Transverse colon (tissue), 4 donors: ENCODE results near the gene SMAD7. TPM values are rescaled to one million over a fixed set of nuclear protein-coding genes. Genes with fewer than 3 reads are reported as not detected.

Experiments used
- DNase-seq: peaks from one replicate; pipeline ENCODE4 v3.0.0-alpha.2; 2019
- H3K27ac ChIP-seq, 4 donors: fragments of 200-600 bp; sonication (generic); 2 replicates each; pipeline ENCODE4 v1.5.1; 2016 to 2018; ENCODE audit warnings: inconsistent platforms in 4 of 4
- H3K27me3 ChIP-seq: fragments of 200-600 bp; sonication (generic); 2 replicates; pipeline ENCODE4 v1.5.1; 2017; ENCODE audit warnings: inconsistent platforms
- H3K36me3 ChIP-seq, 4 donors: fragments of 200-600 bp; sonication (generic); 2 replicates each; pipeline ENCODE4 v1.5.1; 2017 to 2019; ENCODE audit warnings: inconsistent platforms in 4 of 4
- H3K4me1 ChIP-seq, 4 donors: fragments of 200-600 bp; sonication (generic); 2 replicates each; pipeline ENCODE4 v1.5.1; 2017 to 2020; ENCODE audit warnings: inconsistent platforms in 4 of 4
- H3K4me3 ChIP-seq, 4 donors: fragments of 200-600 bp; sonication (generic); 1 replicate in 1 of 4; 2 replicates in 3 of 4; pipeline versions ENCODE4 v1.5.1 to v1.6.1; 2017 to 2019; ENCODE audit warnings: inconsistent platforms in 4 of 4
- H3K9me3 ChIP-seq, 2 donors: fragments of 200-600 bp; sonication (generic); 2 replicates each; pipeline ENCODE4 v1.5.1; 2017 to 2019; ENCODE audit warnings: inconsistent platforms in 2 of 2
- EP300 ChIP-seq: sonication (generic); formaldehyde crosslinking; IDR thresholded peaks from one replicate; pipeline ENCODE4 v1.6.1; 2017; ENCODE audit warnings: antibody characterized with exemption, low read depth
- POLR2A ChIP-seq: fragments of 450-650 bp; IDR thresholded peaks from one replicate; pipeline ENCODE4 v1.6.1; 2016; ENCODE audit warnings: antibody characterized with exemption, mild to moderate bottlenecking, moderate library complexity
- POLR2AphosphoS5 ChIP-seq, 3 donors: sonication (generic); formaldehyde crosslinking; IDR thresholded peaks; one replicate each; pipeline ENCODE4 v1.6.1; 2016; ENCODE audit warnings: antibody characterized with exemption in 3 of 3
- WGBS, 2 donors: methylation state at CpG; one replicate each; pipeline ENCODE4 v1.1.5; 2018; ENCODE audit warnings: low coverage in 1 of 2; 5-methylcytosine and 5-hydroxymethylcytosine counted together
- in situ Hi-C, 4 donors: fragments of 200-750 bp; cut with MboI; loops; one replicate each; pipeline versions ENCODE4 v1.15.0 to v1.15.1; 2017; ENCODE audit warnings: low sequenced_read_pairs in 3 of 4, low pct_ligation_motif_present in 1 of 4, low pct_unique_long_range_greater_than_20kb in 1 of 4
- intact Hi-C: fragments of 100-400 bp; cut with DNase I; formaldehyde crosslinking; loops from one replicate; pipeline ENCODE4 v1.15.1; 2023; ENCODE audit warnings: low total_unique reads
- total RNA-seq, 4 donors: library from RNA; depleted of rRNA; stranded (reverse); fragments of >200 nt; gene quantifications; one replicate each; pipeline ENCODE4 v1.1.0, GENCODE V29; 2016
- TF ChIP-seq, protein P1 (sequence below), 5 experiments: fragments of 200-600 bp in 3 of 5; fragments of 450-650 bp in 2 of 5; sonication (generic) in 3 of 5; IDR thresholded peaks; 1 replicate in 2 of 5; 2 replicates in 3 of 5; pipeline ENCODE4 v1.5.1; 2016 to 2017; ENCODE audit warnings: antibody characterized with exemption in 5 of 5, inconsistent platforms in 3 of 5, mild to moderate bottlenecking in 2 of 5, moderate library complexity in 1 of 5

SMAD7 gene
- total RNA-seq, 4 donors from 2014 or later, result 76.0 to 199 (median 77.1) TPM

DNA sequence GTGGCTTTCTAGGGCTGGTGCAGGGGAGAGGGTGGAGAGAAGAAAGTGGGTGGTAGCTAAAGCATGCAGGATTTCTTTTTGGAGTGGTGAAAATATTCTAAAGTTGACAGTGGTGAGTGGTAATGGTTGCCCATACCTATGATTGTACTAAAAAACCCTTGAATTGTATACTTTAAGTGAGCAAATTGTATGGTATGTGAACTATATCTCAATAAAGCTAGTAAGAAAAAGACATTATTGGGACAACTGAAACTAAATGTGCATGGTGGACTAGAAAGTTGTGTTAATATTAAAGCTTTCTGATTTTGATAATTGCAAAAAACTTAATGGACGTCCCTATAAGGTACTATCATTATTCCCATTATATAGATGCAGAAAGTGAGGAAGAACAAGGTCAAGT, 50.3 kb downstream of the SMAD7 start:
- in situ Hi-C loops, result loop anchor here in 1 of 4 donors (25.0 kb wide), 1 partner anchor 213 kb away; no protein-coding TSS in a partner anchor

DNA sequence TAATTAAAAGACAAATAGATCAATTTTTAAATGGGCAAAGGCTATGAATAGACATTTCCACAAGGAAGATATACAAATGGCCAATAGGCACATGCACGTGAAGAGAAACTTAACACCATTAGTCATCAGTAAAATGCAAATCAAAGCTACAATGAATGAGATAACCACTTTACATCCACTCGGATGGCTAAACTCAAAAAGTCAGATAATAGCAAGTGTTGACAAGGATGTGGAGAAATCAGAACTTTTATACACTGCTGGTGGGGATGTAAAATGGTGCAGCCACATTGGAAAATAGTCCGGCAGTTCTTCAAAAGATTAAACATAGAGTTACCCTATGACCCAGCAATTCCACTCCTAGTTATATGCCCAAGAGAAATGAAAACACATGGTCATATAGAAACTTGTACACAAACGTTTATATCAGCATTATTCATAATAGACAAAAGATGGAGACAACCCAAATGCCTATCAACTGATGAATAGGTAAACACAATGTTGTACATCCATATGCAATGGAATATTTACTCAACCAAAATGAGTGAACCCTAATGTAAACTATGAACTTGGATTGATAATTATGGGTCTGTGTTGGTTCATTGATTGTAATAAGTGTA, 51.1 kb downstream of the SMAD7 start:
- Histone ChIP-seq H3K27ac (no peak overlapping the region), H3K36me3 (no peaks in the 10 kb centered on the region), H3K4me3 (no peak overlapping the region), H3K4me1 (peaks cover 6 to 19% (median 13%) of the 10 kb centered on the region in 4 donors), H3K9me3 (peaks cover 0 to 4% of the 10 kb centered on the region in 2 donors), H3K27me3 (no peaks in the 10 kb centered on the region)
- WGBS, 2 donors, result 74 to 76% methylated on average over 4 of the region's 4 CpGs
- TF ChIP-seq EP300 (no peak), POLR2A (no peak), POLR2AphosphoS5 (IDR thresholded peaks at IDR 0.05) (no peak)
- TF ChIP-seq, protein P1, sequence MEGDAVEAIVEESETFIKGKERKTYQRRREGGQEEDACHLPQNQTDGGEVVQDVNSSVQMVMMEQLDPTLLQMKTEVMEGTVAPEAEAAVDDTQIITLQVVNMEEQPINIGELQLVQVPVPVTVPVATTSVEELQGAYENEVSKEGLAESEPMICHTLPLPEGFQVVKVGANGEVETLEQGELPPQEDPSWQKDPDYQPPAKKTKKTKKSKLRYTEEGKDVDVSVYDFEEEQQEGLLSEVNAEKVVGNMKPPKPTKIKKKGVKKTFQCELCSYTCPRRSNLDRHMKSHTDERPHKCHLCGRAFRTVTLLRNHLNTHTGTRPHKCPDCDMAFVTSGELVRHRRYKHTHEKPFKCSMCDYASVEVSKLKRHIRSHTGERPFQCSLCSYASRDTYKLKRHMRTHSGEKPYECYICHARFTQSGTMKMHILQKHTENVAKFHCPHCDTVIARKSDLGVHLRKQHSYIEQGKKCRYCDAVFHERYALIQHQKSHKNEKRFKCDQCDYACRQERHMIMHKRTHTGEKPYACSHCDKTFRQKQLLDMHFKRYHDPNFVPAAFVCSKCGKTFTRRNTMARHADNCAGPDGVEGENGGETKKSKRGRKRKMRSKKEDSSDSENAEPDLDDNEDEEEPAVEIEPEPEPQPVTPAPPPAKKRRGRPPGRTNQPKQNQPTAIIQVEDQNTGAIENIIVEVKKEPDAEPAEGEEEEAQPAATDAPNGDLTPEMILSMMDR (IDR thresholded peaks at IDR 0.05), result no peak
- in situ Hi-C loops (loop anchor here in 1 of 4 donors (25.0 kb wide), 1 partner anchor 212 kb away; no protein-coding TSS in a partner anchor), intact Hi-C loops (no loop called here)
- no peak for DNase-seq

More for the DNA sequence above, 50.3 kb downstream of the SMAD7 start:
- intact Hi-C loops, result no loop called here
- no peak for DNase-seq
- no peak overlapping the region for H3K27ac ChIP-seq
- 83 to 90% methylated on average over 1 of the region's 1 CpG for WGBS, 2 donors
- H3K9me3 ChIP-seq, result peaks cover 0 to 5% of the 10 kb centered on the region in 2 donors
- no peaks in the 10 kb centered on the region for H3K36me3 ChIP-seq
- H3K4me3 ChIP-seq, result no peak overlapping the region
- H3K4me1 ChIP-seq, result peaks cover 6 to 19% (median 13%) of the 10 kb centered on the region in 4 donors
- no peak for TF ChIP-seq EP300
- no peak for TF ChIP-seq POLR2A
- TF ChIP-seq POLR2AphosphoS5 (IDR thresholded peaks at IDR 0.05), result no peak
- TF ChIP-seq, protein P1 (IDR thresholded peaks at IDR 0.05), result no peak
- no peaks in the 10 kb centered on the region for H3K27me3 ChIP-seq

DNA sequence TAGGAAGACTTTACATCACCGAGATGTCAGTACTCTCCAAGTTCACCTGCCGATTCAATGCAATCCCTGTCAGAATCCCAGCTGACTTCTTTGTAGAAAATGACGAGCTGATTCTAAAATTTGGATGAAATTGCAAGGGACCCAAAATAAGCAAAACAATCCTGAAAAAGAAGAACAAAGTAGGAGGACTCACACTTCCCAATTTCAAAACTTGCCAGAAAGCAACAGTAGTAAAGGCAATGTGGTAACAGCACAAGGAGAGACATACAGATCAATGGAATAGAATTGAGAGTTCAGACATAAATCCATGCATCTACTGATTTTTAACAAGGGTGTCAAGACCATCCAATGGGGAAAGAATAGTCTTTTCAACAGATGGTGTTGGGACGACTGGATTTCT, 52.2 kb downstream of the SMAD7 start:
- H3K27ac ChIP-seq, result no peak overlapping the region
- no peak for TF ChIP-seq POLR2AphosphoS5 (IDR thresholded peaks at IDR 0.05)
- H3K4me1 ChIP-seq, result peaks cover 7 to 25% (median 14%) of the 10 kb centered on the region in 4 donors
- H3K9me3 ChIP-seq, result no peaks in the 10 kb centered on the region
- no peak for DNase-seq
- H3K36me3 ChIP-seq, result no peaks in the 10 kb centered on the region
- in situ Hi-C loops, result no loop called here
- no peaks in the 10 kb centered on the region for H3K27me3 ChIP-seq
- 86 to 91% methylated on average over 4 of the region's 4 CpGs for WGBS, 2 donors
- intact Hi-C loops, result no loop called here
- H3K4me3 ChIP-seq, result no peak overlapping the region

DNA sequence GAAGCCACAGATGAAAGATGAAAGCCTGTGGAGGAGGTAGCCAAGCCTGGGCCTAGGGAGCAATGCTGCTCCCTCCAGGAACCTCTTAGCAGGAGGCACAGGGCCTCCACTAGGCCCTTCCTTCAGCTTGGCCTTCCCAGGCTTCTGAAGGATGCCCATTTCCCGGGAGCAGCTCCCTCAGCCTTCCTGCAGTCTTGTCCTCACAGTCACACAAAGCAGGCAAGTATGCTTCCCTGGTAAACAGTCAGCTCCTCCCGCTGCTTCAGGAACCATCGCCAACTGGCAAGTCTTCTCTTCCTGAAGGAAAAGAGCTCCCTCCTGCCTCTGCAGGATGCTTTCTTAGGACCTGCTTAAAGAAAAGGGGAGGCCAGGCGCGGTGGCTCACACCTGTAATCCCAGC, 53.2 kb downstream of the SMAD7 start:
- in situ Hi-C loops (no loop called here), intact Hi-C loops (no loop called here)
- Histone ChIP-seq H3K27me3 (no peaks in the 10 kb centered on the region), H3K4me1 (peaks cover 8 to 25% (median 14%) of the 10 kb centered on the region in 4 donors), H3K36me3 (no peaks in the 10 kb centered on the region), H3K4me3 (no peak overlapping the region), H3K27ac (peak overlapping the region in 2 of 4 donors; percentile 0 to 37), H3K9me3 (no peaks in the 10 kb centered on the region)
- TF ChIP-seq, protein P1 (IDR thresholded peaks at IDR 0.05), result no peak
- TF ChIP-seq POLR2AphosphoS5 (IDR thresholded peaks at IDR 0.05) (no peak), EP300 (no peak), POLR2A (no peak)
- WGBS, 2 donors, result 60 to 70% methylated on average over 2 to 5 of the region's 5 CpGs
- no peak for DNase-seq
